ENCODE measurements around the gene RAD51B. TPM values are rescaled to one million over a fixed set of nuclear protein-coding genes. Genes with fewer than 3 reads are reported as not detected.

Gene RAD51B
- total RNA-seq, 1 experiment from 2014 or later: 14.2 TPM

- TF ChIP-seq AFF4 (CRISPR knock-in tag; IDR thresholded peaks at IDR 0.05; ENCODE audit: borderline replicate concordance) (no peak), RORB (CRISPR knock-in tag; IDR thresholded peaks at IDR 0.05) (no peak), IRF2 (CRISPR knock-in tag; IDR thresholded peaks at IDR 0.05; ENCODE audit: borderline replicate concordance, low read depth) (no peak), JUN (CRISPR knock-in tag; IDR thresholded peaks at IDR 0.05) (no peak), CREB1 (CRISPR knock-in tag; IDR thresholded peaks at IDR 0.05) (no peak), ZNF263 (CRISPR knock-in tag; IDR thresholded peaks at IDR 0.05; ENCODE audit: low read depth) (no peak), ZNF512 (CRISPR knock-in tag; IDR thresholded peaks at IDR 0.05; ENCODE audit: borderline replicate concordance) (no peak), CTCF (IDR thresholded peaks at IDR 0.05) (no peak), PREB (CRISPR knock-in tag; IDR thresholded peaks at IDR 0.05; ENCODE audit: borderline replicate concordance) (no peak), NFATC4 (CRISPR knock-in tag; IDR thresholded peaks at IDR 0.05) (no peak), SMAD3 (CRISPR knock-in tag; IDR thresholded peaks at IDR 0.05; ENCODE audit: borderline replicate concordance) (no peak), ARID4B (CRISPR knock-in tag; IDR thresholded peaks at IDR 0.05; ENCODE audit: borderline replicate concordance) (no peak)
These were observed 286.9 kb downstream of the RAD51B start (continued) for GRCh38 chr14:68106456-68106855.

GRCh38 chr14:68106905-68107304, 287.3 kb downstream of the RAD51B start:
- ATAC-seq: no peak
- DNase-seq (ENCODE audit: low spot score): no peak
- Mint-ChIP-seq H3K27ac (no peak overlapping the region), H3K36me3 (peaks cover 10% of the 10 kb centered on the region), H3K9me3 (peaks cover 14% of the 10 kb centered on the region), H3K4me3 (no peak overlapping the region), H3K4me1 (peaks cover 46% of the 10 kb centered on the region), H3K27me3 (ENCODE audit: low read depth) (no peaks in the 10 kb centered on the region)
- CTCF ChIA-PET: no interaction called here
- POLR2A ChIA-PET: no interaction called here
- TF ChIP-seq CBFB (CRISPR knock-in tag; IDR thresholded peaks at IDR 0.05; ENCODE audit: low read depth) (no peak), FOXP4 (CRISPR knock-in tag; IDR thresholded peaks at IDR 0.05) (no peak), PRDM15 (CRISPR knock-in tag; IDR thresholded peaks at IDR 0.05) (no peak), ZNF232 (CRISPR knock-in tag; IDR thresholded peaks at IDR 0.05) (no peak), RORB (CRISPR knock-in tag; IDR thresholded peaks at IDR 0.05) (no peak), IRF1 (CRISPR knock-in tag; IDR thresholded peaks at IDR 0.05) (no peak)
